Fibroblast of gingiva (primary cell): Measurements from ENCODE around the gene AFAP1.

Experiments
- DNase-seq: peaks from one replicate; pipeline ENCODE4 v3.0.0-alpha.2; 2011; ENCODE audit warnings: low read depth

AFAP1 gene

GRCh38 chr4:7767966-7768365, 171.7 kb downstream of the AFAP1 start:
- DNase-seq, result no peak

- no peak for DNase-seq
Measured at GRCh38 chr4:7767526-7767925, 172.1 kb downstream of the AFAP1 start.

GRCh38 chr4:7766661-7767345, 172.9 kb downstream of the AFAP1 start:
- DNase-seq, result no peak

GRCh38 chr4:7766086-7766485, 173.6 kb downstream of the AFAP1 start:
- DNase-seq, result no peak

- DNase-seq, result no peak
Measured at GRCh38 chr4:7765666-7766065, 174.0 kb downstream of the AFAP1 start.

- no peak for DNase-seq
Measured at GRCh38 chr4:7764466-7764865, 175.2 kb downstream of the AFAP1 start.

GRCh38 chr4:7763788-7764187, 175.9 kb downstream of the AFAP1 start:
- DNase-seq, result no peak

GRCh38 chr4:7763106-7763505, 176.6 kb downstream of the AFAP1 start:
- DNase-seq, result no peak

GRCh38 chr4:7762376-7763030, 177.2 kb downstream of the AFAP1 start:
- DNase-seq, result no peak

- DNase-seq, result peak; percentile 67
Measured at GRCh38 chr4:7761720-7762119, 177.9 kb downstream of the AFAP1 start.

GRCh38 chr4:7761312-7761711, 178.3 kb downstream of the AFAP1 start:
- no peak for DNase-seq

- DNase-seq, result no peak
Measured at GRCh38 chr4:7760706-7761105, 179.0 kb downstream of the AFAP1 start.

GRCh38 chr4:7760228-7760627, 179.4 kb downstream of the AFAP1 start:
- no peak for DNase-seq

- no peak for DNase-seq
Measured at GRCh38 chr4:7759635-7760034, 180.0 kb downstream of the AFAP1 start.

GRCh38 chr4:7759216-7759615, 180.4 kb downstream of the AFAP1 start:
- DNase-seq, result no peak

GRCh38 chr4:7758476-7758875, 181.2 kb downstream of the AFAP1 start:
- no peak for DNase-seq

GRCh38 chr4:7757501-7758471, 181.9 kb downstream of the AFAP1 start:
- DNase-seq, result no peak

GRCh38 chr4:7756561-7757355, 182.9 kb downstream of the AFAP1 start:
- no peak for DNase-seq

GRCh38 chr4:7756071-7756470, 183.6 kb downstream of the AFAP1 start:
- DNase-seq, result no peak

- DNase-seq, result no peak
Measured at GRCh38 chr4:7755561-7755960, 184.1 kb downstream of the AFAP1 start.

GRCh38 chr4:7754565-7755262, 184.9 kb downstream of the AFAP1 start:
- DNase-seq, result no peak
